22Rv1 (cell line): Measurements from ENCODE around the gene CD101.

Experiments
- ZFX ChIP-seq: fragments of 450-650 bp; IDR thresholded peaks from 2 replicates; pipeline ENCODE4 v1.6.1; 2017; ENCODE audit warnings: antibody characterized with exemption, borderline replicate concordance
- TF ChIP-seq, protein P1 (sequence below): fragments of 450-650 bp; IDR thresholded peaks from 2 replicates; pipeline ENCODE4 v1.5.1; 2017; ENCODE audit warnings: mild to moderate bottlenecking

DNA sequence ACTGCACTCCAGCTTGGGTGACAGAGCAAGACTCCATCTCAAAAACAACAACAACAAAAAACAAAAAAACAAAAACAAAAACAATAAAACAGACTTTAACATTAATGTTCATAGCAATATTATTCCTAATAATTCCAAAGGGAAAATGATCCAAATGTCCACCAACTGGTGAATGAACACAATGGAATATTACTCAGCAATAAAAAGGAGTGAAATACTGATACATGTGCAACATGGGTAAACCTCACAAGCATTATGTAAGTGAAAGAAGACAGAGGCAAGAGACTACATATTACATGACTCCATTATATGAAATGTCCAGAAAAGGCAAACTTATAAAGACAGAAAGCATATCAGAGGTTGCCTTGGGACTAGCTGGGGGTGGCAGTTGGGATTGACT lies 52.5 kb downstream of the CD101 start:
- TF ChIP-seq, protein P1, sequence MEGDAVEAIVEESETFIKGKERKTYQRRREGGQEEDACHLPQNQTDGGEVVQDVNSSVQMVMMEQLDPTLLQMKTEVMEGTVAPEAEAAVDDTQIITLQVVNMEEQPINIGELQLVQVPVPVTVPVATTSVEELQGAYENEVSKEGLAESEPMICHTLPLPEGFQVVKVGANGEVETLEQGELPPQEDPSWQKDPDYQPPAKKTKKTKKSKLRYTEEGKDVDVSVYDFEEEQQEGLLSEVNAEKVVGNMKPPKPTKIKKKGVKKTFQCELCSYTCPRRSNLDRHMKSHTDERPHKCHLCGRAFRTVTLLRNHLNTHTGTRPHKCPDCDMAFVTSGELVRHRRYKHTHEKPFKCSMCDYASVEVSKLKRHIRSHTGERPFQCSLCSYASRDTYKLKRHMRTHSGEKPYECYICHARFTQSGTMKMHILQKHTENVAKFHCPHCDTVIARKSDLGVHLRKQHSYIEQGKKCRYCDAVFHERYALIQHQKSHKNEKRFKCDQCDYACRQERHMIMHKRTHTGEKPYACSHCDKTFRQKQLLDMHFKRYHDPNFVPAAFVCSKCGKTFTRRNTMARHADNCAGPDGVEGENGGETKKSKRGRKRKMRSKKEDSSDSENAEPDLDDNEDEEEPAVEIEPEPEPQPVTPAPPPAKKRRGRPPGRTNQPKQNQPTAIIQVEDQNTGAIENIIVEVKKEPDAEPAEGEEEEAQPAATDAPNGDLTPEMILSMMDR, result no peak
- no peak for TF ChIP-seq ZFX
